B cell (primary cell): ENCODE data around the gene ABCG1. TPM values are rescaled to one million over a fixed set of nuclear protein-coding genes. Genes with fewer than 3 reads are reported as not detected.

Experiments
- ATAC-seq: fragments of 200-7000 bp; cut with Tn5 transposase; one replicate; pipeline ENCODE4 v1.10.0; 2021; ENCODE audit warnings: low read depth, mild to moderate bottlenecking, moderate number of reproducible peaks, moderate library complexity
- CTCF ChIA-PET: fragments of 350-600 bp; sonication (Branson Sonifier 250); formaldehyde crosslinking; loops from one replicate; lab custom pipeline; 2021; ENCODE audit warnings: antibody characterized with exemption, inconsistent platforms; lab: Charles Lee
- POLR2A ChIA-PET: fragments of 350-600 bp; sonication (Branson Sonifier 250); formaldehyde crosslinking; loops from one replicate; lab custom pipeline; 2021; ENCODE audit warnings: antibody characterized with exemption; lab: Charles Lee
- DNase-seq: peaks from one replicate; pipeline ENCODE4 v3.0.0; 2013
- H2AFZ ChIP-seq: 2 replicates; pipeline ENCODE4 v1.6.1; 2012; ENCODE audit warnings: mild to moderate bottlenecking, low read depth, low read length; ENCODE audit not compliant: insufficient read depth, poor library complexity, severe bottlenecking
- H3K27ac ChIP-seq, 2 donors: 1 replicate in 1 of 2; 2 replicates in 1 of 2; pipeline ENCODE4 v1.5.1; 2012 to 2013; ENCODE audit warnings: low read length in 2 of 2, mild to moderate bottlenecking in 2 of 2, moderate library complexity in 1 of 2
- H3K27me3 ChIP-seq, 4 experiments: fragments of 200-600 bp in 1 of 4; sonication (generic) in 1 of 4; replicated peaks in 1 of 4; 1 replicate in 2 of 4; 2 replicates in 2 of 4; pipeline versions ENCODE4 v1.6.1 to v1.7.0; 2013 to 2016; ENCODE audit warnings: low read length in 3 of 4, mild to moderate bottlenecking in 2 of 4, mixed read lengths in 1 of 4, moderate library complexity in 1 of 4; ENCODE audit not compliant: insufficient read depth in 4 of 4, control insufficient read depth in 3 of 4; ENCODE audit errors: control extremely low read depth in 1 of 4
- H3K36me3 ChIP-seq, 2 experiments: replicated peaks in 1 of 2; 1 replicate in 1 of 2; 2 replicates in 1 of 2; pipeline versions ENCODE4 v1.6.1 to v1.7.1; 2013; ENCODE audit warnings: low read length in 1 of 2; ENCODE audit not compliant: insufficient read depth in 2 of 2, control insufficient read depth in 1 of 2; ENCODE audit errors: control extremely low read depth in 1 of 2, extremely low read depth in 1 of 2
- H3K4me1 ChIP-seq, 2 donors: fragments of 200-600 bp in 1 of 2; sonication (generic) in 1 of 2; 1 replicate in 1 of 2; 2 replicates in 1 of 2; pipeline versions ENCODE4 v1.5.1 to v1.6.1; 2013 to 2017; ENCODE audit warnings: low read length in 2 of 2; ENCODE audit not compliant: control insufficient read depth in 2 of 2, insufficient read depth in 2 of 2
- H3K4me2 ChIP-seq: replicated peaks from 2 replicates; pipeline ENCODE3; 2012; ENCODE audit warnings: mild to moderate bottlenecking, low read depth, low read length; ENCODE audit not compliant: poor library complexity, severe bottlenecking
- H3K4me3 ChIP-seq, 5 experiments: fragments of 200-600 bp in 1 of 5; sonication (generic) in 1 of 5; 1 replicate in 3 of 5; 2 replicates in 2 of 5; pipeline versions ENCODE4 v1.5.1 to v1.7.0; 2011 to 2016; ENCODE audit warnings: low read length in 4 of 5, mild to moderate bottlenecking in 4 of 5, low read depth in 2 of 5, control low read depth in 1 of 5, moderate library complexity in 1 of 5; ENCODE audit not compliant: insufficient read depth in 1 of 5; ENCODE audit errors: control extremely low read depth in 1 of 5, extremely low read depth in 1 of 5
- H3K79me2 ChIP-seq: fragments of 200-600 bp; sonication (generic); one replicate; pipeline ENCODE4 v1.6.0; 2016; ENCODE audit warnings: low read length; ENCODE audit not compliant: control insufficient read depth, insufficient read depth
- H3K9ac ChIP-seq: fragments of 200-600 bp; sonication (generic); 2 replicates; pipeline ENCODE4 v1.6.1; 2017; ENCODE audit warnings: mild to moderate bottlenecking, low read length, moderate library complexity
- H3K9me3 ChIP-seq, 3 donors: one replicate each; pipeline versions ENCODE4 v1.6.1 to v1.7.1; 2013; ENCODE audit warnings: low read length in 2 of 3; ENCODE audit not compliant: control insufficient read depth in 2 of 3, insufficient read depth in 1 of 3; ENCODE audit errors: control extremely low read depth in 1 of 3
- H4K20me1 ChIP-seq: 2 replicates; pipeline ENCODE4 v1.6.0; 2012; ENCODE audit warnings: mild to moderate bottlenecking, low read length; ENCODE audit not compliant: insufficient read depth, control insufficient read depth, poor library complexity, severe bottlenecking
- H3K27ac Mint-ChIP-seq: one replicate; pipeline ENCODE4 v1.8.0; 2021; ENCODE audit warnings: mixed read lengths
- H3K27me3 Mint-ChIP-seq: one replicate; pipeline ENCODE4 v1.8.0; 2021; ENCODE audit warnings: mixed read lengths
- H3K4me1 Mint-ChIP-seq: one replicate; pipeline ENCODE4 v1.8.0; 2021; ENCODE audit warnings: mixed read lengths
- H3K4me3 Mint-ChIP-seq: one replicate; pipeline ENCODE4 v1.8.0; 2021; ENCODE audit warnings: mixed read lengths
- H3K9me3 Mint-ChIP-seq: one replicate; pipeline ENCODE4 v1.8.0; 2022; ENCODE audit warnings: mixed read lengths; ENCODE audit not compliant: insufficient read depth
- CTCF ChIP-seq: fragments of 200-600 bp; IDR thresholded peaks from one replicate; pipeline ENCODE4 v1.8.0; 2022; ENCODE audit warnings: antibody characterized with exemption, mild to moderate bottlenecking
- EZH2 ChIP-seq: IDR thresholded peaks from 2 replicates; pipeline ENCODE4 v1.6.1; 2012; ENCODE audit warnings: borderline replicate concordance, low read depth, mild to moderate bottlenecking, moderate library complexity, low read length; ENCODE audit not compliant: insufficient read depth, poor library complexity, severe bottlenecking
- WGBS: methylation state at CpG from one replicate; pipeline ENCODE4 v1.1.5; 2013; ENCODE audit warnings: missing lambda C conversion rate; ENCODE audit not compliant: insufficient coverage; 5-methylcytosine and 5-hydroxymethylcytosine counted together
- intact Hi-C: fragments of 100-400 bp; cut with micrococcal nuclease; formaldehyde crosslinking; loops from one replicate; pipeline ENCODE4 v1.10.0; 2022
- polyA plus RNA-seq: library from polyadenylated mRNA; depleted of rRNA; stranded (reverse); fragments of >200 nt; gene quantifications from 2 replicates; pipeline ENCODE4 v1.2.3, GENCODE V29; 2012
- total RNA-seq, 2 donors: library from RNA; stranded (reverse); fragments of 120-200 nt in 1 of 2; gene quantifications; 1 replicate in 1 of 2; 2 replicates in 1 of 2; pipeline versions ENCODE4 v1.2.3 to v1.2.4, GENCODE V29; 2013 to 2022

The ABCG1 gene
- total and polyA plus RNA-seq, 2 donors (not counting 1 experiment from before 2014, with no cell fraction given) = 8.7 to 27.5 TPM

- H3K4me1 ChIP-seq = peaks cover 15 to 21% of the 10 kb centered on the region in 2 donors
- CTCF ChIA-PET = interaction anchor here (2.3 kb wide), 1 partner anchor 145 kb away, joined by 7 read pairs; no protein-coding TSS in a partner anchor
- POLR2A ChIA-PET = no interaction called here
- H3K4me2 ChIP-seq = no peak overlapping the region
- TF ChIP-seq EZH2 = no peak
- TF ChIP-seq CTCF = no peak
- peaks cover 0 to 72% of the 10 kb centered on the region in 2 experiments for H3K36me3 ChIP-seq
- Mint-ChIP-seq H3K4me1 (peaks cover 18% of the 10 kb centered on the region), H3K27ac (no peak overlapping the region), H3K9me3 (no peaks in the 10 kb centered on the region), H3K27me3 (no peaks in the 10 kb centered on the region), H3K4me3 (no peak overlapping the region)
- DNase-seq (no peak), ATAC-seq (no peak)
- no peak overlapping the region for H3K27ac ChIP-seq
- H3K4me3 ChIP-seq = no peak overlapping the region
- intact Hi-C loops = no loop called here
- H3K9ac ChIP-seq = no peak overlapping the region
- 89% methylated on average over 16 of the region's 18 CpGs for WGBS
- H2AFZ ChIP-seq = no peak overlapping the region
- no peaks in the 10 kb centered on the region for H3K27me3 ChIP-seq
- H3K9me3 ChIP-seq = no peaks in the 10 kb centered on the region
- H3K79me2 ChIP-seq = no peaks in the 10 kb centered on the region
- H4K20me1 ChIP-seq = peaks cover 9% of the 10 kb centered on the region
These were observed 71.0 kb downstream of the ABCG1 start for GRCh38 chr21:42289926-42290325.

- no peak for DNase-seq
- CTCF ChIA-PET = interaction anchor here (1.0 to 2.3 kb wide), 3 partner anchors 19 to 245 kb away, joined by 4 to 7 read pairs (median 4); no protein-coding TSS in a partner anchor
- no peak for ATAC-seq
These were observed 71.6 kb downstream of the ABCG1 start for GRCh38 chr21:42290505-42290904.

More at GRCh38 chr21:42290505-42290904, 71.6 kb downstream of the ABCG1 start:
- intact Hi-C loops = no loop called here
- peaks cover 13 to 15% of the 10 kb centered on the region in 2 donors for H3K4me1 ChIP-seq
- no peak overlapping the region for H3K27ac ChIP-seq
- TF ChIP-seq EZH2 = no peak
- TF ChIP-seq CTCF = no peak
- 67% methylated on average over 3 of the region's 3 CpGs for WGBS
- no peak overlapping the region for H3K9ac ChIP-seq
- H2AFZ ChIP-seq = no peak overlapping the region
- no peaks in the 10 kb centered on the region for H3K9me3 Mint-ChIP-seq
- no peak overlapping the region for H3K4me2 ChIP-seq
- peaks cover 6% of the 10 kb centered on the region for H4K20me1 ChIP-seq
- H3K36me3 ChIP-seq = peaks cover 0 to 70% of the 10 kb centered on the region in 2 experiments
- POLR2A ChIA-PET = no interaction called here
- no peaks in the 10 kb centered on the region for H3K9me3 ChIP-seq
- no peaks in the 10 kb centered on the region for H3K27me3 ChIP-seq
- H3K4me1 Mint-ChIP-seq = peaks cover 15% of the 10 kb centered on the region
- H3K4me3 Mint-ChIP-seq = no peak overlapping the region
- no peaks in the 10 kb centered on the region for H3K79me2 ChIP-seq
- peak overlapping the region; percentile 15 for H3K27ac Mint-ChIP-seq
- H3K27me3 Mint-ChIP-seq = no peaks in the 10 kb centered on the region
- H3K4me3 ChIP-seq = no peak overlapping the region
